Measurements from ENCODE around the gene TDRD15.

The TDRD15 gene

DNA sequence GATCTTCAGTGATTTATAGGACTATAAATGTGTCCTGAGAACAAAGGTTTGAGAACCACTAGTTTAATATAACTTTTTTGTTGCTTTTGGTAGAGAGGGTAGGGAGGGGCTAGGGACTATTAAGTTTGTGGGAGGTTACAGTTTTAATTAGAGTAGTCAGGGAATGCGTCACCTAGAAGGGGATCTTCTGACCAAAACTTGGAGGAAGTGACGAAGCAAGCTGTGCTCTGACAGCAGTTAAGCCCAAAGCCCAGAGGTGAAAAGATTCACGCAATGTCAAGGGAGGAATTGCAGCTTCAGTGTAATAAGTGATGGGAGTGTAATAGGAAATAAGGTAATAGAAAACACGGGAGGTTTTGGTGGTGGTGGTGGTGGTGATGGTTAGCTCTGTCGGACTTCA is 8.1 kb downstream of the TDRD15 start:
- no peak overlapping the region for H3K4me3 ChIP-seq (ENCODE audit: low read depth, low read length)
- no peak overlapping the region for H3K27ac ChIP-seq (ENCODE audit: extremely low read depth, low read depth, low read length)
- TF ChIP-seq REPIN1 (tag by site-specific recombination; IDR thresholded peaks at IDR 0.05; ENCODE audit: low read depth) (no peak), ZNF548 (tag by site-specific recombination; IDR thresholded peaks at IDR 0.05) (no peak), ZNF19 (tag by site-specific recombination; IDR thresholded peaks at IDR 0.05; ENCODE audit: low read depth) (no peak), KLF1 (tag by site-specific recombination; IDR thresholded peaks at IDR 0.05) (no peak)
- H3K4me1 ChIP-seq (ENCODE audit: control insufficient read depth, insufficient read depth, low read length) = no peaks in the 10 kb centered on the region
- no peaks in the 10 kb centered on the region for H3K36me3 ChIP-seq (ENCODE audit: control insufficient read depth in 2 of 2, insufficient read depth in 1 of 2, low read length in 2 of 2)
- CTCF ChIA-PET = no interaction called here
- H3K9me3 ChIP-seq (ENCODE audit: control insufficient read depth, insufficient read depth, low read depth, low read length) = no peaks in the 10 kb centered on the region
- POLR2A ChIA-PET = no interaction called here

DNA sequence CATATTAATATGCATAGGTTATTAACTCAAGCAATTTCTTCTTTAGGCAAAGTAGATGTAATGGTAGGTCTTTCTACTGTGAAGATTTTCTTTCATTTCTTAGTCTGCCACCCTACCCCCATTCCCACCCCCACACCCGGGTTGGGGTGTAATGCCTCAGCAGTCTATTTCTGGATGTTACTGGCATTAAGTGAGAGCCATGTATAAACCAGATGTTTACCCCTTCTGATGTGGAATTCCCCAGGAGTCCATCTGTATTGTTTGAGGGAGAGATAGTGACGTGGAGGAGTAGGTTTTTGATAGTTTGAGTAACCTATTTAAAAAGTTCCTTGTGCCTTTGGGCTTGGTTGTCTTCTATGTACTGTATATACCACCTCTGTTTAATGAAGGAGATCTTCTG is 11.8 kb downstream of the TDRD15 start:
- Histone ChIP-seq H3K27ac (ENCODE audit: extremely low read depth, low read depth, low read length) (no peak overlapping the region), H3K36me3 (ENCODE audit: control insufficient read depth in 2 of 2, insufficient read depth in 1 of 2, low read length in 2 of 2) (no peaks in the 10 kb centered on the region), H3K4me1 (ENCODE audit: control insufficient read depth, insufficient read depth, low read length) (no peaks in the 10 kb centered on the region), H3K4me3 (ENCODE audit: low read depth, low read length) (no peak overlapping the region), H3K9me3 (ENCODE audit: control insufficient read depth, insufficient read depth, low read depth, low read length) (no peaks in the 10 kb centered on the region)
- POLR2A ChIA-PET = no interaction called here
- CTCF ChIA-PET = no interaction called here
- TF ChIP-seq ZNF423 (tag by site-specific recombination; IDR thresholded peaks at IDR 0.05) (no peak), MEIS1 (CRISPR knock-in tag; IDR thresholded peaks at IDR 0.05; ENCODE audit: borderline replicate concordance) (no peak), ZNF169 (tag by site-specific recombination; IDR thresholded peaks at IDR 0.05) (no peak), ZNF174 (tag by site-specific recombination; IDR thresholded peaks at IDR 0.05) (no peak), ZNF292 (tag by site-specific recombination; IDR thresholded peaks at IDR 0.05; ENCODE audit: borderline replicate concordance, low read depth) (no peak), ZNF223 (tag by site-specific recombination; IDR thresholded peaks at IDR 0.05) (no peak), ZNF561 (tag by site-specific recombination; IDR thresholded peaks at IDR 0.05; ENCODE audit: borderline replicate concordance) (no peak), ZNF558 (tag by site-specific recombination; IDR thresholded peaks at IDR 0.05) (no peak), ZEB2 (tag by site-specific recombination; IDR thresholded peaks at IDR 0.05) (no peak), HOXA7 (CRISPR knock-in tag; IDR thresholded peaks at IDR 0.05; ENCODE audit: borderline replicate concordance) (no peak)
- TF ChIP-seq, protein P1, sequence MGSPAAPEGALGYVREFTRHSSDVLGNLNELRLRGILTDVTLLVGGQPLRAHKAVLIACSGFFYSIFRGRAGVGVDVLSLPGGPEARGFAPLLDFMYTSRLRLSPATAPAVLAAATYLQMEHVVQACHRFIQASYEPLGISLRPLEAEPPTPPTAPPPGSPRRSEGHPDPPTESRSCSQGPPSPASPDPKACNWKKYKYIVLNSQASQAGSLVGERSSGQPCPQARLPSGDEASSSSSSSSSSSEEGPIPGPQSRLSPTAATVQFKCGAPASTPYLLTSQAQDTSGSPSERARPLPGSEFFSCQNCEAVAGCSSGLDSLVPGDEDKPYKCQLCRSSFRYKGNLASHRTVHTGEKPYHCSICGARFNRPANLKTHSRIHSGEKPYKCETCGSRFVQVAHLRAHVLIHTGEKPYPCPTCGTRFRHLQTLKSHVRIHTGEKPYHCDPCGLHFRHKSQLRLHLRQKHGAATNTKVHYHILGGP (tag by site-specific recombination; IDR thresholded peaks at IDR 0.05) = no peak
- TF ChIP-seq, protein P2, sequence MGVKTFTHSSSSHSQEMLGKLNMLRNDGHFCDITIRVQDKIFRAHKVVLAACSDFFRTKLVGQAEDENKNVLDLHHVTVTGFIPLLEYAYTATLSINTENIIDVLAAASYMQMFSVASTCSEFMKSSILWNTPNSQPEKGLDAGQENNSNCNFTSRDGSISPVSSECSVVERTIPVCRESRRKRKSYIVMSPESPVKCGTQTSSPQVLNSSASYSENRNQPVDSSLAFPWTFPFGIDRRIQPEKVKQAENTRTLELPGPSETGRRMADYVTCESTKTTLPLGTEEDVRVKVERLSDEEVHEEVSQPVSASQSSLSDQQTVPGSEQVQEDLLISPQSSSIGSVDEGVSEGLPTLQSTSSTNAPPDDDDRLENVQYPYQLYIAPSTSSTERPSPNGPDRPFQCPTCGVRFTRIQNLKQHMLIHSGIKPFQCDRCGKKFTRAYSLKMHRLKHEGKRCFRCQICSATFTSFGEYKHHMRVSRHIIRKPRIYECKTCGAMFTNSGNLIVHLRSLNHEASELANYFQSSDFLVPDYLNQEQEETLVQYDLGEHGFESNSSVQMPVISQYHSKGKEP (tag by site-specific recombination; IDR thresholded peaks at IDR 0.05) = no peak
- TF ChIP-seq, protein P3, sequence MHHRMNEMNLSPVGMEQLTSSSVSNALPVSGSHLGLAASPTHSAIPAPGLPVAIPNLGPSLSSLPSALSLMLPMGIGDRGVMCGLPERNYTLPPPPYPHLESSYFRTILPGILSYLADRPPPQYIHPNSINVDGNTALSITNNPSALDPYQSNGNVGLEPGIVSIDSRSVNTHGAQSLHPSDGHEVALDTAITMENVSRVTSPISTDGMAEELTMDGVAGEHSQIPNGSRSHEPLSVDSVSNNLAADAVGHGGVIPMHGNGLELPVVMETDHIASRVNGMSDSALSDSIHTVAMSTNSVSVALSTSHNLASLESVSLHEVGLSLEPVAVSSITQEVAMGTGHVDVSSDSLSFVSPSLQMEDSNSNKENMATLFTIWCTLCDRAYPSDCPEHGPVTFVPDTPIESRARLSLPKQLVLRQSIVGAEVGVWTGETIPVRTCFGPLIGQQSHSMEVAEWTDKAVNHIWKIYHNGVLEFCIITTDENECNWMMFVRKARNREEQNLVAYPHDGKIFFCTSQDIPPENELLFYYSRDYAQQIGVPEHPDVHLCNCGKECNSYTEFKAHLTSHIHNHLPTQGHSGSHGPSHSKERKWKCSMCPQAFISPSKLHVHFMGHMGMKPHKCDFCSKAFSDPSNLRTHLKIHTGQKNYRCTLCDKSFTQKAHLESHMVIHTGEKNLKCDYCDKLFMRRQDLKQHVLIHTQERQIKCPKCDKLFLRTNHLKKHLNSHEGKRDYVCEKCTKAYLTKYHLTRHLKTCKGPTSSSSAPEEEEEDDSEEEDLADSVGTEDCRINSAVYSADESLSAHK (tag by site-specific recombination; IDR thresholded peaks at IDR 0.05) = no peak

DNA sequence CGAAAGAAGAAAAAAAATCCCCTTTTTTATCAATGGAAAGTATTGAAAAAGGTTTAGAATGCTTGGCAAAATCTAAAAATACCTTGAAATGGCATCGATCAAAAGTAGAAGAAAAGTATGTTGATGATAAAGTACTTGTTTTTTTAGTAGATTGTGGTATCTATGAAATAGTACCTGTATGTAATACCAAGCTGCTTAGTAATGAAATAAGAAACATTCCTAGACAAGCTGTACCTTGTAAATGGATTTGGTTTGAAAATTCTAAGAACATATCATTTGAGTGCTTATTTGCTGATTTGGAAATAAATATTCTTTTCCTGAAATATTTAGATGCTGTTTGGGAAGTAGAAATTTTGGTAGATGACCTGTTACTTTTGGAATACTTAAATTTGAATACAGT is 18.4 kb downstream of the TDRD15 start:
- Histone ChIP-seq H3K4me3 (ENCODE audit: low read depth, low read length) (no peak overlapping the region), H3K27ac (ENCODE audit: extremely low read depth, low read depth, low read length) (no peak overlapping the region), H3K36me3 (ENCODE audit: control insufficient read depth in 2 of 2, insufficient read depth in 1 of 2, low read length in 2 of 2) (no peaks in the 10 kb centered on the region), H3K4me1 (ENCODE audit: control insufficient read depth, insufficient read depth, low read length) (no peaks in the 10 kb centered on the region), H3K9me3 (ENCODE audit: control insufficient read depth, insufficient read depth, low read depth, low read length) (no peaks in the 10 kb centered on the region)
- ChIA-PET CTCF (no interaction called here), POLR2A (no interaction called here)
- TF ChIP-seq ZFHX2 (tag by site-specific recombination; conservative IDR thresholded peaks at IDR 0.05) (no peak), ZNF16 (tag by site-specific recombination; IDR thresholded peaks at IDR 0.05; ENCODE audit: low read depth) (no peak), MZF1 (tag by site-specific recombination; IDR thresholded peaks at IDR 0.05; ENCODE audit: borderline replicate concordance) (no peak), ZFP3 (tag by site-specific recombination; IDR thresholded peaks at IDR 0.05; ENCODE audit: low read depth) (no peak), ZNF776 (tag by site-specific recombination; IDR thresholded peaks at IDR 0.05; ENCODE audit: borderline replicate concordance) (no peak), FEZF1 (tag by site-specific recombination; IDR thresholded peaks at IDR 0.05) (no peak), ZNF555 (tag by site-specific recombination; conservative IDR thresholded peaks at IDR 0.05) (no peak), ZNF558 (tag by site-specific recombination; IDR thresholded peaks at IDR 0.05) (no peak)
- TF ChIP-seq, protein P4, sequence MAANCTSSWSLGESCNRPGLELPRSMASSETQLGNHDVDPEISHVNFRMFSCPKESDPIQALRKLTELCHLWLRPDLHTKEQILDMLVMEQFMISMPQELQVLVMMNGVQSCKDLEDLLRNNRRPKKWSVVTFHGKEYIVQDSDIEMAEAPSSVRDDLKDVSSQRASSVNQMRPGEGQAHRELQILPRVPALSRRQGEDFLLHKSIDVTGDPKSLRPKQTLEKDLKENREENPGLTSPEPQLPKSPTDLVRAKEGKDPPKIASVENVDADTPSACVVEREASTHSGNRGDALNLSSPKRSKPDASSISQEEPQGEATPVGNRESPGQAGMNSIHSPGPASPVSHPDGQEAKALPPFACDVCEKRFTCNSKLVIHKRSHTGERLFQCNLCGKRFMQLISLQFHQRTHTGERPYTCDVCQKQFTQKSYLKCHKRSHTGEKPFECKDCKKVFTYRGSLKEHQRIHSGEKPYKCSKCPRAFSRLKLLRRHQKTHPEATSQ (tag by site-specific recombination; IDR thresholded peaks at IDR 0.05) = no peak
- TF ChIP-seq, protein P5, sequence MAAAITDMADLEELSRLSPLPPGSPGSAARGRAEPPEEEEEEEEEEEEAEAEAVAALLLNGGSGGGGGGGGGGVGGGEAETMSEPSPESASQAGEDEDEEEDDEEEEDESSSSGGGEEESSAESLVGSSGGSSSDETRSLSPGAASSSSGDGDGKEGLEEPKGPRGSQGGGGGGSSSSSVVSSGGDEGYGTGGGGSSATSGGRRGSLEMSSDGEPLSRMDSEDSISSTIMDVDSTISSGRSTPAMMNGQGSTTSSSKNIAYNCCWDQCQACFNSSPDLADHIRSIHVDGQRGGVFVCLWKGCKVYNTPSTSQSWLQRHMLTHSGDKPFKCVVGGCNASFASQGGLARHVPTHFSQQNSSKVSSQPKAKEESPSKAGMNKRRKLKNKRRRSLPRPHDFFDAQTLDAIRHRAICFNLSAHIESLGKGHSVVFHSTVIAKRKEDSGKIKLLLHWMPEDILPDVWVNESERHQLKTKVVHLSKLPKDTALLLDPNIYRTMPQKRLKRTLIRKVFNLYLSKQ (tag by site-specific recombination; IDR thresholded peaks at IDR 0.05; ENCODE audit: borderline replicate concordance) = no peak
